HG03442 (cell line): ENCODE results near the gene TNP1.

Experiments
- ATAC-seq: cut with Tn5 transposase; IDR thresholded peaks from one replicate; pipeline ENCODE4 v1.9.1; 2021; ENCODE audit warnings: mild to moderate bottlenecking, moderate library complexity; ENCODE audit not compliant: unreplicated experiment

TNP1 gene, protein sequence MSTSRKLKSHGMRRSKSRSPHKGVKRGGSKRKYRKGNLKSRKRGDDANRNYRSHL

DNA sequence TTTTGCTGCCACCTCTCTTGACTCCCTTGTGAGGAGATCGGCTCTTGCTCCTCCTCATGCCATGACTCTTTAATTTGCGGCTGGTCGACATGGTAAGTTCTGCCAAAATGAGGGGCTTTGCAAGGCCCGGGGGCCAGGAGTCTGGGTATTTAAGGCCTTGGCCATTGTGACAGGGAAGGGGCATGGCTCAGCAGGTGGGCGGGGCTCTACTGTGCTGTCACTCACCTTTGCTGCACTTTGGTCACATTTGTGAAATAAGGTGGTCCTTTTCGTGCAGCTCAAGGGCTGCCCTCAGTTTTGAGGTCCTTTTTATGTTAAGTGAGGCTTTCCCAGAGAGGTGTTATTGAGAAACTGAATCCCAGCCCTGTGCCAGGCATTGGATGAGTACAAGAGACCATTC is at the start of gene TNP1:
TSS of gene TNP1 (minus strand) at position 121 of the 400 bp plus-strand sequence. CDS start at position 91, 30 bp downstream.
- ATAC-seq = no peak

DNA sequence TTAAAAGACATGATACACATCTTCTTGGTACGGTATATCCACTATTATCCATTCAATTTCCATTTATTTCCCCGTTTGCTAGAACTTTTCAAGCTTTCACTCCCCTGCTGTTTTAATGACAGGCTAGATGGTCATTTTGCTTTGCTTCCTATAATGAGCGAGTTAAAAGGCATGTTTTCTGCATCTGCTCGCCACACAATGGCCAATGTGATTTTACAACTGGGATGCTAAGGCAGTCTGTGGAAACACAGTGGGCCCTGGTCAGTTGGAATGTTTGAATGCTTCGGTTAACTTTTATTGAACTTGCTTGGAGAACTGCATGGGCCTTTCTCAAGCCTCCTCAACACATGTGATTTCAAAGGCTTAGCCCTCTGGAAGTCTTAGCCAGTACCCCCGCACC is 48.4 kb upstream of the TNP1 start:
- no peak for ATAC-seq

DNA sequence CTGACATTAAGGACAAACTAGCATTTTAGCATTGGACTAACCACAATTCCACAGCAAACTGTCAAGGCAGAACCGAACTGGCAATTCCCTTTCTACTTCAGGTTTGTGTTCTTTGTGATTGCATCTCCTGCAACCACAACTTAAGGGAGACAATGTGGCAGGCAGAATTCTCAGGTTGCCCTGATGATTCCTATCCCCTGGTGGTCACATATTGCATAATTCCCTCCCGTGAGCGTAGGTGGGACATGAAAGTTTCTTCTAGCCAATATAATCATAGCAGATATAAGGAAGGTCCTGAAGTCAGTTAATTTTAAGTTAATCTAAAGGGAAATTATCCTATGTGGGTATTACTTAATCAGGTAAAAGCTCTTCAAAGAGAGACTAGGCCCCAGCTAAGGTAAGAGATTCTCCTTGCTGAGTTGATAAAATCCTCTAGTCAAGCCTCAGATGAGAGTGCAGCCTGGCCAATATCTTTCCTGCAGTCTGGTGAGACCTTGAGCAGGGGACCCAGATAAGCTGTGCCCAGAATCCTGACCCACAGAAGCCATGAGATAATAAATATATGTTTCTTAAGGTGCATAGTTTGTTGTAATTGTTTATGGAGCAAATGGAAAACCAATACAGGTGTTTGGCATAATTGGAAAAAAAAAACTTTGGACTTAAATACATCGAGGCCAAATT is 45.9 kb upstream of the TNP1 start:
- ATAC-seq = no peak

DNA sequence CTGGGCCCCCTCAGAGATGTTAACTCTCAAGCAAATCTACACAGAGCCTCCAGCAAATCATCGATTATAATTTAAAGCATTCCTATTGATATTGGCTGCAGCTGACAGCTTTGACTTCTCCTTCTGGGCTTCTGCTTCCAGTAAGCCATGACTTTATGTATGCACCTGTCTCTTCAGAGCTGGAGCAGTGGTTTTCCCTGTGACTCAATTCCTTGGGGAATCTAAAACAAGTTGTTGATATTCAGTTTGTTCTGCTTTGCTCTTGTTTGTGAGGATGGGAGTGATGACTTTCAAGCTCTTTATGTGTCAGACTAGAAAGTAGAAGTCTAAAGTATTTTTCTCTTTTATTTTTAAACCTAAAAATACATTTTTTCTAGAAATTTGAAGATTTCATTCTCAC is 45.1 kb upstream of the TNP1 start:
- ATAC-seq = no peak

DNA sequence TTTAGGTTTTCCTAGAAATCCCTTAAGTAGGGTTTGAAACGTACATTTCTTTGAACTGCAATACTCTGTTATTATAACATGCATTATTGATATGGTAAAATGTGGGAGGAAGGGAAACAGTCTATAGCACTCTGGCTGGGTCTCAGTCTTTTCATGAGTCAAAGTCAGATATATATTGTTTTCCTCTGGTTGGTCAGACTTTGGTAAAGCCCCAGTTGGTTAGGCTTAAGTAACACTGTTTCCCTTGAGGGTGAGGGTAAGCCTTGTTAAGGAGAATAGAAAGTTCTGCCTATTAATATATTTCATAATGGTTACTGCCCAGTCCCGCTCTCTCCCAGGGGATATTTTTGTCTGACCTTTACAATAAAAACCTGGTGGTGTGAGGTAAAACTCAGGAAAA is 44.7 kb upstream of the TNP1 start:
- no peak for ATAC-seq

DNA sequence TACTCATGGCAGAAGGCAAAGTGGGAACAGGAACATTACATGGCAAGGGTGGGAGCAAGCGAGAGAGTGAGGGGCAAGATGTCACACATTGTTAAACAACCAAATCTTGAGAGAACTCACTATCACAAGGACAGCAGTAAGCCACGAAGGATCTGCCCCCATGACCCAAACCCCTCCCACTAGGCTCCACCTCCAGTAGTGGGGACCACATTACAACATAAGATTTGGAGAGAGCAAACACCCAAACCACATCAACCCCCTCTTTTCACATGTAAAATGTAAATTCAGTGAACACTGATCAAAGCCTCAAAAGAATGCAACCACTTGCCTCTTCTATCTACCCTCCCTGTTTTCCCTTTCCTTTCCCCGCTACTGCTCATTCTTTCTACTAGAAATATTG is 43.6 kb upstream of the TNP1 start:
- ATAC-seq = no peak

DNA sequence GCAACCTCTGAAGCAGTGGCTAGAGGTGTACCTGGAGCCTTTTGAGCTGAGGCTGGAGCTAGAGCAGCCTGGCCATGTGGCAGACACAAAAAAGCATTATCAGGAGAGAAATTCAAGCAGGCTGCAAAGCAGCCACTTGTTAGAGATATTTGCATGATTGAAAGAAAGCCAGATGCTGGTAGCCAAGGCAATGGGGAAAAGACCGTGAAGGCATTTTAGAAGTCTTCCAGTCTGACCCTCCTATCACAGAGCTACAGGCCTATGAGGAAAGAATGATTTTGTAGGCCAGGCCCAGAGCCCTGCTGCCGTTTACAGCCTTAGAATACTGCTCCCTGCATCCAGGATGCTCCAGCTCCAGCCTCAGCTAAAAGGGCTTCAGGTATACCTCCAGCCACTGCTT is 41.4 kb upstream of the TNP1 start:
- ATAC-seq = no peak

DNA sequence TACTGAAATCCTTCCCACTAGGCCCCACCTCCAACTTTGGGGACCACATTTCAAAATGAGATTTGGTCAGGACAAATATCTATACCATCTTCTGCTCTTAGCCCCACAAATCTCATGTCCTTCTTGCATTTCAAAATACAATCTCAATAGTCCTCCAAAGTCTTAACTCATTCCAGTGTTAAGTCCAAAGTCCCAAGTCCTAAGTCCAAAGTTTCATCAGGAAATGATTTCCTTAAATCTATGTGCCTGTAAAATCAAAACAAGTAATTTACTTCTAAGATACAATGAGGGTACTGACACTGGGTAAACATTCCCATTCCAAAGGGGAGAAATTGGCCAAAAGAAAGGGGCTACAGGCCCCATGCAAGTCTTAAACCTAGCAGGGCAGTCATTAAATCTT is 40.5 kb upstream of the TNP1 start:
- no peak for ATAC-seq

DNA sequence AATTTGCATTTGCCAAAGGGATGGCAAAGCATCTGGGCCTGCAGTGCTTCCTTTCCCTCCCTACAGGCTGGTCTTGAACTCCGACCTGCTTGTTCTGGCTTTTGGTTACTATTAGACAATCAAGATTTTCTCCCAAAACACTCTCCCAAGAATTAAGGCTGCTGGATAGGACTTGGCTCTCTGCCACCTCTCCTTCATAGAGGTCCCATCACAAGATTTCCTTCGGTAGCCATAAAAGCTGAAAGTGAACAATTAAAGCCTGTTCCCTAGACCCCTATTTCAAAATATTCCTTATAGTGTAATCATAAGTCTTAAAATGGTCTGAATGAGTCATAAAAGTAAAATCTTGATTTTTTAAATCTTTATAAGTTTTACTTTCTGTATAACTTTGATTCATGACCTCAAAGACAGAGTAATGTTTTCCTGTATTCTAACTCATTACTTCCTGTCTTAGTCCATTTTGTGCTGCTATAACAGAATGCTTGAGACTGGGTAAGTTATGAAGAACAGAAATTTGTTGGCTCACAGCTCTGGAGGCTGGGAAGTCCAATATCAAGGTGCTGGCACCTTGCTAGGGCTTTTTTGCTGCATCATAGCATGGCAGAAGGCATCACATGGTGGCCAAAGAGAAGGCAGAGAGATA is 37.8 kb upstream of the TNP1 start:
- no peak for ATAC-seq

DNA sequence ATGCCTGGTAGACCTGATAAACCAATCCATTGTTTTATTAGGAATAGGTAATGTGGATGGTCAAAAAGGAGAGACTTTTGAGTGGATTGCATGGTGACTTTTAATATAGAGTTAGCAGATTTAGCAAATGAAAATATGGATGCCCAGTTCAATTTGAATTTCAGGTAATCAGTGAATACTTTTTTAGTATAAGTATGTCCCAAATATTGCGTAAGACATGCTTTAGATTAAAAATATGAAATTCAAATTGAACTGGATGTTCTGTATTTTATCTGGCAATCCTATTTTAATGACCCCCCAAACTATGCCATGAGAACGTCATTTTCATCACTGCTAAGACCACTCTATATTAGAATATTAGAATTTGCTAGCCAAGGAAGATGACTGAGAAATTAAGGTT is 30.3 kb upstream of the TNP1 start:
- no peak for ATAC-seq

DNA sequence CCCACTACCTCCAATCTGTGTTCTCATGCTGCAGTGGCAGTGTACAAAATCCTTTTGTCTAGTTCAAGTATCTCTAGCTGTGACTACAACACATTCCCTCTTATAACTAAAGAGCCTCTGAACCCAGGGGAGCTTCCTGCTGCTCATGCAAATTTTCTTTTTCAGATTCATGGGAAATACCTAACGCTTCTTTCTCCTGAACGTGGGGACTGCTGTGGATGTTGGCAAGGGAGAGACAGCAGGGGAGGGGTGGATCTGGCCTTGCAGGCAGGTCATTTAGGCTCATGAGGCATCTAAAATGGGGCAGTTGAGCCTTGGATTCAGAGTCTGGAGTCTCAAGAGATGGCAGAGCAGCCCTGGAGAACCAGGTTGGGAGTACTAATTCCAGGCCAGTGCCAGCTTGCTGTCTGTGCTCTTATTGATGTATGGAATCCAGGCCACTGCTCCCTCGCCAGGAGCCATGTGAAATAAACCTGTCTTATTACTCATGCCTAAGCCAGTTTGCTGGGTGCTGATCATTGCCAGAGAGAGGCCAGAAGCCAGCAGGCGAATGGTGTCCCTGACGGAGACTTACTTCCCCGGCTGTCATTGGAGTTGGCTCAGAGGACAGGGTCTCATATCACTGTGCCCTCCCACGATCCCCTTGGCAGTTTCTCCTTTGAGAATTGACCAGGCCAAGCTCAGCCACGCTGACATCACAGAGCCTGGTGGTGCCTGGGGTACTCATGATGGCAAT is 29.2 kb upstream of the TNP1 start:
- no peak for ATAC-seq

DNA sequence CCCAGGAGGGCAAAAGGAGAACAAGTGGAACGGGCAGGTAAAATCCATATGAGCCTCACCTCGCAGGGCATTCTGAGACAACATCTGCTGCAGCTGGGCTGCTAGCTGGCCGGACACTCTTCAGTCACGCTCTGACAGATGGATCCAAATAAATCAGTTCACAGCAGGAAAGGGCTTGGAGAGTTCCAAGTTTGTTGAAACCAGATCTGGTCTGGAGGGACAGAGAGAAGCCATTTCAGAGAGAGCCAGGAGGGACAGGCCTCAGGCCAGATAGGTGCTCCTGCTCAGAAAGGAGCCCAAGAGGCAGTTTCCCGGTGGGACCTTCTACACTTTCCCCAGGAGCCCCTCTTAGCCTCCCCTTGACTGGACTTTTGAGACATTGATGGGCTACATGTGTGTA is 28.2 kb upstream of the TNP1 start:
- no peak for ATAC-seq

DNA sequence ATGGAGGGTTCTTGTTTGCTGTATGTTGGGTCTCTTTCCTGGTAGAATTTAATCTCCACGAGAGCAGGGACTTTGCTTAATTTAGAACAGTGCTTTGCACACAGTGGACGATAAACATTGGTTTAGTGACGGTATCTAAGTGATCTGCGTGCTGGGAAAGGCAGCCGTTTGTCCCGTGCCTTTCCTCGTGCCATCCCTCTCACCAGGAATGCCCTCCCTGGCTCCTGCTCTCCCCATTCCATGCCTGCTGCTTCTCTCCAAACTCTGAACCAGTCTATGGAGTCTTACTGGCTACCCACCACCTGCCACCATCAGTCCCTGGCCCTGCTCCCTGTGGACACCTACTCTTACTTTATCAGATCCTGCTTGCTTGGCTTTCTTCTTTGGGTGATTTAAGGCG is 27.3 kb upstream of the TNP1 start:
- no peak for ATAC-seq

DNA sequence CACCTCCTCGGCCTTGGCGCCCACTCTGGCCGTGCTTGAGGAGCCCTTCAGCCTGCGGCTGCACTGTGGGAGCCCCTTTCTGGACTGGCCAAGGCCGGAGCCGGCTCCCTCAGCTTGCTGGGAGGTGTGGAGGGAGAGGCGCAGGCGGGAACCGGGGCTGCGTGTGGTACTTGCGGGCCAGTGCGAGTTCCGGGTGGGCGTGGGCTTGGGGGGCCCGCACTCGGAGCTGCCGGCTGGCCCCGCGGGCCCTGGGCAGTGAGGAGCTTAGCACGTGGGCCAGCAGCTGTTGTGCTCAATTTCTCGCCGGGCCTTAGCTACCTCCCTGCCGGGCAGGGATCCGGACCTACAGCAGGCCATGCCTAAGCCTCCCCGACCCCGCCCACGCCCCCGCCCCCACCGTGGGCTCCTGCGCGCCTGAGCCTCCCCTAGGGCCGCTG is 25.3 kb upstream of the TNP1 start:
- ATAC-seq = no peak

DNA sequence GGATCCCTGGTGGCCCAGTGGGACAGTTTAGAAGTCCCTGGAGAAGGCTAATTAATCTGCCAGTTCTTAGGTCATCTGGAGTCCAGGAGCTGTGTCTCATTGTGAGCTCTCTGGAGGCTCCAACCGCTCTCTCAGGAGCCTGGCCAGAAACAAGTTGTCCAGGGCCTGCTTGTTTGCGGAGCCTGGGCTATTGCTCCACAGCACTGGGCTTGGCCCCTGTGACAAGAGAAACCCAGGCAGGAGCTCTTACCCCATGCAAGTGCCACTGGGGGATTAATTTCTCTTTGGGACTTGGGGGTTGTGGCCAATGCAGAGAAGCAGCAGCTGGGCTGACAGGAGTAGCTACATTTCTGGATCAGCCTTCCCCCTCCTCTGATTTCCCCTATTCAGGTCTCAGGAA is 24.5 kb upstream of the TNP1 start:
- no peak for ATAC-seq

DNA sequence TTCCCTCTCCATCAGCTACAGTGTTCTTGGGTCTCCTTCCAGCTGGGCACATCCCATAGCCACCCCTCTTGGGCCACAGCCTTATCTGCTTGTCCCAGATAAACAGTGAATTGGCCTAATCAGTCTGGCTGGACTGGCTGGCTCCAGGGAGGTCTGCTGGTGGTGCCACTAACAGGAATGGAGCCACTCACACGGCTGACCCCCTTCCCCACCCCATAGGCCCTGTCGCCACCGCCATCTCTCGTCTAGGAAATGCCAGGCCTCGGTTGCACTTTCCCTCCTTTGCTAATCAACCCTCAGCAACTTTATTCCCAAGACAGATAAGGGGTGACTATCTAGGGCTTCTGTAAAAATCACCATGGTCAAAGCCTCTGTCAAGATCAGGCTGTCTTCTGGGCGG is 23.0 kb upstream of the TNP1 start:
- no peak for ATAC-seq

DNA sequence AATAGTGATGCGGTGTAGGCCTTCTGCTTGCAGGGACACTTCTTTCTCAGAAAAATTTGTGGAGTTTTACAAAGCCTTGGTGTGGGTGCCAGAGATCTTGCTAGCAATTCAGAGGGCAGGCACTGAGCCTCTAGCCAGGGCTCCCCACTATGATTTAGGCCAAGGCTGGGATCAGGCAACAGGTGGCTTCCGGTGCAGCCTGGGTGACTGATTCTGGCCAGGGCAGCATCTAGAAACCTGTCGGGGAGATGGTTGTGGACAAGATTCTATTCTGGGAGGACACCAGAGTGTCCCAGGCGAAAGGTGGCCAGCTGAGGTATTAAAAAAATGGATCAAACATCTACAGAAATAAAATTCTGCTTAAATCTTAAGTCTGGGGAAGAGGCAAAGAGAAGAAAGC is 21.5 kb upstream of the TNP1 start:
- no peak for ATAC-seq

DNA sequence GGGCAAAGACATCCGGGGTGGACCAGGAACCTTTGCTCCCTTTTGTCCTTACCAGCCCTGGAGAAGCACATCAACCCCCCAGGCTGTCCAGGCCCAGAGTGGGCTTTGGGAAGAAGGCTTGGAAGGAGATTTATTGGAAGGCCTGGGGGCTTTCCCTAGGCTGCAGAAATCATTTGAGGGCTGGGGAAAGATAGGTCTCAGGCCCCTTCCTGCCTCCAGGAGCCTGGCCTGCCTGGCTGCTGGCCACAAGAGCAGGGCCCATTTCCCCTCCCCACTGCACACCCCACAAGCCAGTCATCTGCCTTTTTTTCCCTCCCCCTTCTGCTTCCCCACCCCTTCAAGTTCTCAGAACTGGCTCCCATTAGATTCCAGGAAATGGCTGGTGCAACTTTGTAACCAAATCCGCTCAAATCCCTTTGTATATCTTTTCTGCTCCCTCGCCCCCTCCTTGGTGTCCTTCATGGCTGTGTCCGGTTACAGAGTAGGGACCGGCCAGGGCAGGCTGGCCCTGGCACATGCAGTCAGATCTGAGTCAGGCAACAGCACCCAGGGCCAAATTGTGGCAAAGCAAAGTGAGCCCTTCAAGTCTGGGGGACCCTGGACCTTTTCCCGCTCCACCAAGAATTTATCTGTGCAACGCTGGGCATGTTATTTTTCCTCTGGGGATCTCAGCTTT is 20.8 kb upstream of the TNP1 start:
- no peak for ATAC-seq

DNA sequence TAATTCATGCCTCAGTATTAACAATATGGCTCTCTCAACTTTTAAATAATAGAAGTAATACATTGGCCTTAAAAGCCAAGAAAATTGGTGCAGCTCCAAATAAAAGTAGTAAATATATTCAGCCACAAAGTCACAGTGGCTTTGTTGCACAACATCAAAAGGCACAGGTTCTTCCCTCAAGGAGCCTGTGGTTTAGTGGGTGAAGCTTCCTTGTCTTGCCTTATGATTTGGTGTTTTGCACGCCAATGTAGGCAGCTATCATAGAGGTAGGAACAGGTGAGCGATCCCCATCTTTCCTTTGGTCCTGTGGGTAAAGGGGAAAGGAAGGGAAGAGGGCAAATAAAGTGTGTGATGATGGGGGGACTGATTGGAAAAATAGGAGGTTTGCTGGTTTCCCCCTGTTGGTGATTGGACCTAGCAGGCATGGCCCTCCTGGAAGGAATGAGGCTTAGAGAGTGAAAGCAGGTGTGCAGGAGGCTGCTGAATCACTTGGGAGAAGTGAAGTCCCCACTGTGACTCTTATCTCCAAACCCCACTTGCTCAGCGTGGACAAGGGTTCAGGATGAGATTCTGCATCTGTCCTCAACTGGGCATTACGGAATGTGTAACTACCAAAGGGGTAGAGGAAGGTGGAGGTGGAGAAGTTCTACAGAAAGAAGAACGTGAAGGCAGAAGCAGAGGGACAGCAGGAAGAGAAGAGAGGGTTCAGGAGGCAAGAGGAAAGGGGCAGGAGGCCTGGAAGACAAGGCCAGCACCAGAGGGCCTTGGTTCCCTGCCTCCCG is 20.1 kb upstream of the TNP1 start:
- ATAC-seq = no peak

DNA sequence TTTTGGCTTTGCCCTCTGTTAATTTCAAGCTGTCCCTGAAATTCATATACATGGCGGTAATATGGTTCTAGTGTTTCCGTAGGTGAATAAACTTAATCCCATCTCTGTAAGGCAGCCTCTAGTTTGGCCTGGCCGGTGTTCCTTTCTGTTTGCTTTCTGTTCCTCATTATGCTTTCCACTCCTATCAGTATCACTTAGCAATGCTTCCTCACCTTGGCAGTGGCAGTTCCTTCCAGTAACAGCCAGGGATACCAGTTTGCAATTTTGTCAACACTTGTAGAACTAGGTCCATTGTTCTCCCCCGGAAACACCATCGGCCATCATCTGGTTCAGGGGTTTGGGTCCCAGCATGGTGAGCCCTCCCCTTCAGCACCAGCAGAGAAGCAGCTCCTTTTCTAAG is 18.2 kb upstream of the TNP1 start:
- ATAC-seq = no peak

DNA sequence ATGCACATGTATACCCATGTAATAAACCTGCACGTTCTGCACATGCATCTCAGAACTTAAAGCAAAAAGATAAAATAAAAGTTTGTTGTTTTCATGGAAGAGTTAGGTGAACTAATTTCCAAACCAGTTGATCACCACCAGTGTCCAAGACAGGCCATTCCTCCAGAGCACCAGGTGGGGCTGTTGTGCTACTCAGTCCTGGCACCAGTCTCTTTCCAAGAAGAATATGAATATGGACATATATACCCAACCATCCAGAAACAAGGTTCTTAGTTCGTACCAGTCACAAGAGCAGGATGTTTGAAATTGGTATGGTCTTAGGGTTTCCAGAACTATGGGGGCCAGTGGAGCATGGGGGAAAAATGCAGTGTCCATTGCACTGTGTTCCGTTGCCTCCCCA is 17.2 kb upstream of the TNP1 start:
- no peak for ATAC-seq
